MCF 10A (cell line): Measurements from ENCODE around the gene CRKL. TPM values are rescaled to one million over a fixed set of nuclear protein-coding genes. Genes with fewer than 3 reads are reported as not detected.
A peak's percentile ranks its signal among the peaks of the same experiment; 100 is the strongest.

ENCODE experiments used
- Bru-seq: library from RNA; stranded (reverse); fragments of 400-500 nt; gene quantifications from one replicate; lab custom pipeline; 2021; lab: Mats Ljungman, UMichigan
- BruChase-seq, 2 experiments: library from RNA; stranded (reverse); fragments of 400-500 nt; gene quantifications; one replicate each; lab custom pipeline; 2021; lab: Mats Ljungman, UMichigan
- BruUV-seq: library from RNA; stranded (reverse); fragments of 400-500 nt; replicated peaks from 2 replicates; lab custom pipeline; 2021; lab: Mats Ljungman, UMichigan
- CTCF ChIA-PET: fragments of 300-600 bp; sonication (Branson Sonifier 250); formaldehyde crosslinking; extraction: SDS; loops from one replicate; lab custom pipeline; 2021; ENCODE audit warnings: antibody characterized with exemption, inconsistent platforms; lab: Yijun Ruan, JAX
- POLR2A ChIA-PET: fragments of 300-600, 350-650 bp; sonication (Branson Sonifier 250); formaldehyde crosslinking; extraction: SDS; loops from one replicate; lab custom pipeline; 2020; ENCODE audit warnings: antibody characterized with exemption, inconsistent platforms; lab: Yijun Ruan, JAX
- DNase-seq: peaks from one replicate; pipeline ENCODE4 v3.0.0-alpha.2; 2018; ENCODE audit not compliant: unreplicated experiment
- H3K27ac Mint-ChIP-seq: one replicate; pipeline ENCODE4 v1.8.0; 2022; ENCODE audit warnings: mild to moderate bottlenecking, low read depth, mixed read lengths; ENCODE audit not compliant: unreplicated experiment
- H3K27me3 Mint-ChIP-seq: one replicate; pipeline ENCODE4 v1.8.0; 2022; ENCODE audit warnings: mixed read lengths; ENCODE audit not compliant: insufficient read depth, unreplicated experiment
- H3K36me3 Mint-ChIP-seq: one replicate; pipeline ENCODE4 v1.8.0; 2022; ENCODE audit warnings: mild to moderate bottlenecking, moderate library complexity, mixed read lengths; ENCODE audit not compliant: insufficient read depth, unreplicated experiment
- H3K4me1 Mint-ChIP-seq: one replicate; pipeline ENCODE4 v1.8.0; 2022; ENCODE audit warnings: mixed read lengths; ENCODE audit not compliant: insufficient read depth, unreplicated experiment
- H3K4me3 Mint-ChIP-seq: one replicate; pipeline ENCODE4 v1.8.0; 2022; ENCODE audit warnings: mild to moderate bottlenecking, moderate library complexity, mixed read lengths; ENCODE audit not compliant: unreplicated experiment
- H3K9me3 Mint-ChIP-seq: one replicate; pipeline ENCODE4 v1.8.0; 2022; ENCODE audit warnings: mixed read lengths; ENCODE audit not compliant: unreplicated experiment
- CTCF ChIP-seq: fragments of 200-600 bp; IDR thresholded peaks from one replicate; pipeline ENCODE4 v1.8.0; 2022; ENCODE audit warnings: antibody characterized with exemption, mild to moderate bottlenecking; ENCODE audit not compliant: unreplicated experiment
- intact Hi-C: fragments of 100-400 bp; cut with micrococcal nuclease; formaldehyde crosslinking; loops from 2 replicates; pipeline ENCODE4 v1.14.1; 2022
- long read RNA-seq: library from polyadenylated mRNA; stranded (forward); transcript quantifications from one replicate; pipeline ENCODE4 v2.0.0, GENCODE V29; 2022
- total RNA-seq: library from RNA; stranded (reverse); gene quantifications from 2 replicates; pipeline ENCODE4 v1.2.3, GENCODE V29; 2022

CRKL gene, protein sequence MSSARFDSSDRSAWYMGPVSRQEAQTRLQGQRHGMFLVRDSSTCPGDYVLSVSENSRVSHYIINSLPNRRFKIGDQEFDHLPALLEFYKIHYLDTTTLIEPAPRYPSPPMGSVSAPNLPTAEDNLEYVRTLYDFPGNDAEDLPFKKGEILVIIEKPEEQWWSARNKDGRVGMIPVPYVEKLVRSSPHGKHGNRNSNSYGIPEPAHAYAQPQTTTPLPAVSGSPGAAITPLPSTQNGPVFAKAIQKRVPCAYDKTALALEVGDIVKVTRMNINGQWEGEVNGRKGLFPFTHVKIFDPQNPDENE
- total RNA-seq: 74.0 and 76.1 TPM in 2 replicates
- percentile 76 among the genes with signal in this experiment for Bru-seq, nascent RNA
- percentile 94 among the genes with signal in this experiment for BruChase-seq, experiment 1, labeled RNA remaining after a 6-hour chase
- BruChase-seq, experiment 2, labeled RNA remaining after a 2-hour chase: percentile 93 among the genes with signal in this experiment
- long read RNA-seq, full-length matches to known transcripts: 164 of 216 reads
- long read RNA-seq, partial matches to known transcripts: 33 of 216 reads
- long read RNA-seq, other reads (novel, unspliced or antisense): 19 of 216 reads

- Mint-ChIP-seq H3K27ac (peak within 1 kb of the TSS; percentile 39), H3K36me3 (no peaks in the 10 kb centered on the region), H3K27me3 (no peaks in the 10 kb centered on the region), H3K9me3 (no peaks in the 10 kb centered on the region), H3K4me3 (peak within 1 kb of the TSS; percentile 68), H3K4me1 (peaks cover 23% of the 10 kb centered on the region)
- intact Hi-C loops: loop anchor here (1.0 to 5.0 kb wide), 3 partner anchors 13 to 35 kb away; no protein-coding TSS in a partner anchor
- peak; percentile 81 for TF ChIP-seq CTCF
- POLR2A ChIA-PET: interaction anchor here (0.6 to 4.4 kb wide), 17 partner anchors 9 to 1739 kb away, joined by 3 to 58 read pairs (median 3); partner anchors contain the start of genes PI4KA, SNAP29 and THAP7
- TSS peak; percentile 68 for BruUV-seq
- CTCF ChIA-PET: interaction anchor here (0.6 to 2.3 kb wide), 6 partner anchors 9 to 31 kb away, joined by 3 to 13 read pairs (median 4); no protein-coding TSS in a partner anchor
- DNase-seq: peak; percentile 97
Measured at GRCh38 chr22:20916916-20917810, at the start of gene CRKL. CRKL (plus strand) TSS chr22:20917407; CDS start chr22:20917935, 528 bp downstream.

- Mint-ChIP-seq H3K36me3 (peaks cover 38% of the 10 kb centered on the region), H3K4me3 (no peak overlapping the region), H3K27ac (peak overlapping the region; percentile 27), H3K4me1 (peaks cover 7% of the 10 kb centered on the region), H3K27me3 (no peaks in the 10 kb centered on the region), H3K9me3 (no peaks in the 10 kb centered on the region)
- CTCF ChIA-PET: interaction anchor here (0.7 to 2.7 kb wide), 2 partner anchors 17 to 117 kb away, joined by 3 to 17 read pairs; no protein-coding TSS in a partner anchor
- no peak for DNase-seq
- TF ChIP-seq CTCF: no peak
- intact Hi-C loops: no loop called here
- BruUV-seq: no TSS peak
- POLR2A ChIA-PET: interaction anchor here (0.8 to 1.2 kb wide), 3 partner anchors 9 to 299 kb away, joined by 3 to 6 read pairs (median 3); partner anchors contain the start of gene SNAP29
Measured at GRCh38 chr22:20868025-20868962, 48.9 kb upstream of the CRKL start.

- intact Hi-C loops: no loop called here
- Mint-ChIP-seq H3K27me3 (no peaks in the 10 kb centered on the region), H3K4me1 (peaks cover 7% of the 10 kb centered on the region), H3K36me3 (peaks cover 32% of the 10 kb centered on the region), H3K27ac (no peak overlapping the region), H3K4me3 (no peak overlapping the region), H3K9me3 (no peaks in the 10 kb centered on the region)
- TF ChIP-seq CTCF: no peak
- ChIA-PET POLR2A (no interaction called here), CTCF (interaction anchor here (2.7 kb wide), 1 partner anchor 16 kb away, joined by 17 read pairs; no protein-coding TSS in a partner anchor)
- BruUV-seq: no TSS peak
- DNase-seq: no peak
Measured at GRCh38 chr22:20869234-20869633, 48.0 kb upstream of the CRKL start.
